ENCODE data around the gene TMF1.

GRCh38 chr3:69092030-69092516 is 39.9 kb upstream of the TMF1 start:
- TF ChIP-seq CTCF (IDR thresholded peaks at IDR 0.05) (no peak), POLR2A (IDR thresholded peaks at IDR 0.05) (no peak)
